HEK293 (cell line): ENCODE results near the gene ZFC3H1.
A peak's percentile ranks its signal among the peaks of the same experiment; 100 is the strongest.
"Not testable (repeated sequence)": the region's sequence is repeated elsewhere in the genome, so short reads cannot be mapped to it uniquely, and the experiment has no call there.

Source experiments
- CTCF ChIA-PET: fragments of 350-600 bp; formaldehyde crosslinking; extraction: SDS; loops from one replicate; lab custom pipeline; 2021; ENCODE audit warnings: antibody characterized with exemption; lab: Yijun Ruan, JAX
- POLR2A ChIA-PET: fragments of 300-600 bp; formaldehyde crosslinking; extraction: SDS; loops from one replicate; lab custom pipeline; 2020; ENCODE audit warnings: antibody characterized with exemption, inconsistent platforms; lab: Yijun Ruan, JAX
- H3K27ac ChIP-seq: fragments of 200-500 bp; sonication (Bioruptor generic); 2 replicates; pipeline ENCODE4 v1.5.1; 2014; ENCODE audit warnings: low read depth, low read length, control low read depth, inconsistent platforms; ENCODE audit errors: extremely low read depth
- H3K36me3 ChIP-seq, 2 experiments: fragments of 200-500 bp in 1 of 2; sonication (Bioruptor generic) in 1 of 2; 1 replicate in 1 of 2; 2 replicates in 1 of 2; pipeline ENCODE4 v1.5.1; 2014 to 2017; ENCODE audit warnings: inconsistent platforms in 2 of 2, low read length in 2 of 2; ENCODE audit not compliant: control insufficient read depth in 2 of 2, insufficient read depth in 1 of 2
- H3K4me1 ChIP-seq: fragments of 200-500 bp; sonication (Bioruptor generic); 2 replicates; pipeline ENCODE4 v1.5.1; 2014; ENCODE audit warnings: mild to moderate bottlenecking, low read length, inconsistent platforms; ENCODE audit not compliant: control insufficient read depth, insufficient read depth
- H3K4me3 ChIP-seq: 2 replicates; pipeline ENCODE4 v1.5.1; 2011; ENCODE audit warnings: low read depth, mild to moderate bottlenecking, control low read depth, low read length, moderate library complexity
- H3K9me3 ChIP-seq: fragments of 200-500 bp; sonication (Bioruptor generic); 2 replicates; pipeline ENCODE4 v1.5.1; 2014; ENCODE audit warnings: low read depth, low read length, inconsistent platforms; ENCODE audit not compliant: control insufficient read depth, insufficient read depth
- GLIS1 ChIP-seq: fragments of 450-650 bp; formaldehyde crosslinking; IDR thresholded peaks from 2 replicates; pipeline ENCODE4 v1.5.1; 2016; ENCODE audit warnings: missing biosample characterization, missing genetic modification characterization
- TRIM28 ChIP-seq: IDR thresholded peaks from 2 replicates; pipeline ENCODE4 v1.6.1; 2011; ENCODE audit warnings: low read length, control low read depth, borderline replicate concordance
- ZBTB44 ChIP-seq: fragments of 450-650 bp; IDR thresholded peaks from 2 replicates; pipeline ENCODE4 v1.5.1; 2018; ENCODE audit warnings: missing biosample characterization, mild to moderate bottlenecking, missing genetic modification characterization
- ZBTB6 ChIP-seq: fragments of 450-650 bp; formaldehyde crosslinking; IDR thresholded peaks from 2 replicates; pipeline ENCODE4 v1.5.1; 2017; ENCODE audit warnings: missing biosample characterization, missing genetic modification characterization
- ZBTB8A ChIP-seq: fragments of 450-650 bp; formaldehyde crosslinking; IDR thresholded peaks from 2 replicates; pipeline ENCODE4 v1.5.1; 2016; ENCODE audit warnings: missing biosample characterization, missing genetic modification characterization
- ZFP41 ChIP-seq: fragments of 450-650 bp; formaldehyde crosslinking; IDR thresholded peaks from 2 replicates; pipeline ENCODE4 v1.5.1; 2016; ENCODE audit warnings: missing biosample characterization, missing genetic modification characterization, borderline replicate concordance
- ZNF148 ChIP-seq: fragments of 450-650 bp; formaldehyde crosslinking; IDR thresholded peaks from 2 replicates; pipeline ENCODE4 v1.5.0; 2017; ENCODE audit warnings: missing biosample characterization, missing genetic modification characterization, borderline replicate concordance
- ZNF169 ChIP-seq: fragments of 450-650 bp; formaldehyde crosslinking; IDR thresholded peaks from 2 replicates; pipeline ENCODE4 v1.5.1; 2016; ENCODE audit warnings: missing biosample characterization, missing genetic modification characterization
- ZNF23 ChIP-seq: fragments of 450-650 bp; formaldehyde crosslinking; IDR thresholded peaks from 2 replicates; pipeline ENCODE4 v1.5.1; 2016; ENCODE audit warnings: missing biosample characterization, missing genetic modification characterization, borderline replicate concordance
- ZNF24 ChIP-seq: fragments of 450-650 bp; formaldehyde crosslinking; IDR thresholded peaks from 2 replicates; pipeline ENCODE4 v1.5.1; 2016; ENCODE audit warnings: missing biosample characterization, missing genetic modification characterization
- ZNF544 ChIP-seq: fragments of 450-650 bp; formaldehyde crosslinking; IDR thresholded peaks from 2 replicates; pipeline ENCODE4 v1.5.0; 2017; ENCODE audit warnings: missing biosample characterization, missing genetic modification characterization
- ZNF561 ChIP-seq: fragments of 450-650 bp; IDR thresholded peaks from 2 replicates; pipeline ENCODE4 v1.5.1; 2018; ENCODE audit warnings: missing biosample characterization, missing genetic modification characterization, borderline replicate concordance
- ZNF596 ChIP-seq: fragments of 450-650 bp; IDR thresholded peaks from 2 replicates; pipeline ENCODE4 v1.5.0; 2018; ENCODE audit warnings: missing biosample characterization, mild to moderate bottlenecking, missing genetic modification characterization, moderate library complexity
- ZNF664 ChIP-seq: fragments of 450-650 bp; formaldehyde crosslinking; IDR thresholded peaks from 2 replicates; pipeline ENCODE4 v1.5.1; 2016; ENCODE audit warnings: missing biosample characterization, missing genetic modification characterization
- TF ChIP-seq, protein P1 (sequence below): fragments of 450-650 bp; formaldehyde crosslinking; IDR thresholded peaks from 2 replicates; pipeline ENCODE4 v1.5.1; 2016; ENCODE audit warnings: missing biosample characterization, missing genetic modification characterization
- TF ChIP-seq, protein P2 (sequence below): fragments of 450-650 bp; formaldehyde crosslinking; IDR thresholded peaks from 2 replicates; pipeline ENCODE4 v1.5.1; 2017; ENCODE audit warnings: missing biosample characterization, mild to moderate bottlenecking, missing genetic modification characterization, moderate library complexity
- TF ChIP-seq, protein P3 (sequence below): fragments of 450-650 bp; formaldehyde crosslinking; IDR thresholded peaks from 2 replicates; pipeline ENCODE4 v1.5.1; 2017; ENCODE audit warnings: missing biosample characterization, missing genetic modification characterization

The ZFC3H1 gene

DNA sequence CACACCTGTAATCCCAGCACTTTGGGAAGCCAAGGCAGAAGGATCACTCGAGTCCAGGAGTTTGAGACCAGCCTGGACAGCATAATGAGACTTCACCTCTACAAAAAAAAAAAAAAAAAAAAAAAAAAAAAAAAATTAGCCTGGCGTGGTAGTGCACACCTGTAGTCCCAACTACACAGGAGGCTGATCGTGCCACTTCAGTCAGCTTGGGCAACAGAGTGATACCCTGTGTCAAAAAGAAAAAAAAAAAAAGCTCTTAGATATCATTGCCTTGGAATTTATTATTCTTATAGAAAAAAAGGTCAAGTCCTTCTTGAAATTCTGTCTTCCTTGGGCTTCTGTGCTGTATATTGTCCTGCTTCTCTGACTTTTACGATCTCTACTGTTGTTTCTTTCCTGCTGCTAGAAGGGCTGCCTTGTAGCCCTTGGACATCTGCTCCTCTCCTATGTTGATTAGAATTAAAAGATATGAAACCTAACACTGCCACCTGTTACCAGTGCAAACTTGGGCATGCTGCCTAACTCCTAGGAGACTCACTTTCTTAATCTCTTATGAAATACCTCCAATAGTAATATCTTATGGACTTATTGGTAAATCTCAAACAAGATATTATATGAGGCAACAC is 28.0 kb upstream of the ZFC3H1 start (continued):
- 0 out of 2 replicates have a peak, but pooled peaks have one; percentile 12 for TF ChIP-seq ZNF596 (tag by site-specific recombination)
- peak; percentile 36; the same call in 1 of the 2 replicates for TF ChIP-seq ZBTB8A (tag by site-specific recombination)
- TF ChIP-seq ZNF23 (tag by site-specific recombination): no peak
- TF ChIP-seq ZNF24: no peak
- TF ChIP-seq, protein P1, sequence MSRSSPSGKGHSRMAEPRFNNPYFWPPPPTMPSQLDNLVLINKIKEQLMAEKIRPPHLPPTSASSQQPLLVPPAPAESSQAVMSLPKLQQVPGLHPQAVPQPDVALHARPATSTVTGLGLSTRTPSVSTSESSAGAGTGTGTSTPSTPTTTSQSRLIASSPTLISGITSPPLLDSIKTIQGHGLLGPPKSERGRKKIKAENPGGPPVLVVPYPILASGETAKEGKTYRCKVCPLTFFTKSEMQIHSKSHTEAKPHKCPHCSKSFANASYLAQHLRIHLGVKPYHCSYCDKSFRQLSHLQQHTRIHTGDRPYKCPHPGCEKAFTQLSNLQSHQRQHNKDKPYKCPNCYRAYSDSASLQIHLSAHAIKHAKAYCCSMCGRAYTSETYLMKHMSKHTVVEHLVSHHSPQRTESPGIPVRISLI (tag by site-specific recombination): peak; percentile 98
- TF ChIP-seq, protein P2, sequence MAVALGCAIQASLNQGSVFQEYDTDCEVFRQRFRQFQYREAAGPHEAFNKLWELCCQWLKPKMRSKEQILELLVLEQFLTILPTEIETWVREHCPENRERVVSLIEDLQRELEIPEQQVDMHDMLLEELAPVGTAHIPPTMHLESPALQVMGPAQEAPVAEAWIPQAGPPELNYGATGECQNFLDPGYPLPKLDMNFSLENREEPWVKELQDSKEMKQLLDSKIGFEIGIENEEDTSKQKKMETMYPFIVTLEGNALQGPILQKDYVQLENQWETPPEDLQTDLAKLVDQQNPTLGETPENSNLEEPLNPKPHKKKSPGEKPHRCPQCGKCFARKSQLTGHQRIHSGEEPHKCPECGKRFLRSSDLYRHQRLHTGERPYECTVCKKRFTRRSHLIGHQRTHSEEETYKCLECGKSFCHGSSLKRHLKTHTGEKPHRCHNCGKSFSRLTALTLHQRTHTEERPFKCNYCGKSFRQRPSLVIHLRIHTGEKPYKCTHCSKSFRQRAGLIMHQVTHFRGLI (tag by site-specific recombination): no peak
- TF ChIP-seq ZBTB44 (tag by site-specific recombination): no peak
- no peak for TF ChIP-seq GLIS1
- TF ChIP-seq, protein P3, sequence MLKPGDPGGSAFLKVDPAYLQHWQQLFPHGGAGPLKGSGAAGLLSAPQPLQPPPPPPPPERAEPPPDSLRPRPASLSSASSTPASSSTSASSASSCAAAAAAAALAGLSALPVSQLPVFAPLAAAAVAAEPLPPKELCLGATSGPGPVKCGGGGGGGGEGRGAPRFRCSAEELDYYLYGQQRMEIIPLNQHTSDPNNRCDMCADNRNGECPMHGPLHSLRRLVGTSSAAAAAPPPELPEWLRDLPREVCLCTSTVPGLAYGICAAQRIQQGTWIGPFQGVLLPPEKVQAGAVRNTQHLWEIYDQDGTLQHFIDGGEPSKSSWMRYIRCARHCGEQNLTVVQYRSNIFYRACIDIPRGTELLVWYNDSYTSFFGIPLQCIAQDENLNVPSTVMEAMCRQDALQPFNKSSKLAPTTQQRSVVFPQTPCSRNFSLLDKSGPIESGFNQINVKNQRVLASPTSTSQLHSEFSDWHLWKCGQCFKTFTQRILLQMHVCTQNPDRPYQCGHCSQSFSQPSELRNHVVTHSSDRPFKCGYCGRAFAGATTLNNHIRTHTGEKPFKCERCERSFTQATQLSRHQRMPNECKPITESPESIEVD: peak; percentile 78
- TF ChIP-seq ZNF169 (tag by site-specific recombination): no peak
- no peak for TF ChIP-seq TRIM28
- TF ChIP-seq ZNF148: no peak
- no peak for TF ChIP-seq ZBTB6 (tag by site-specific recombination)
- no peak for TF ChIP-seq ZNF561 (tag by site-specific recombination)

- Histone ChIP-seq H3K27ac (no peak overlapping the region), H3K9me3 (no peaks in the 10 kb centered on the region), H3K4me1 (0 out of 2 replicates have a peak, but pooled peaks cover 3% of the 10 kb centered on the region), H3K36me3 (peaks cover 2 to 5% of the 10 kb centered on the region in 2 experiments; a peak in 2 of 3 replicates), H3K4me3 (no peak overlapping the region)
- POLR2A ChIA-PET: no interaction called here
- TF ChIP-seq ZNF664 (tag by site-specific recombination) (no peak), ZNF544 (tag by site-specific recombination) (no peak), ZFP41 (tag by site-specific recombination) (no peak)
- CTCF ChIA-PET: no interaction called here
Measured at GRCh38 chr12:71688961-71689570, 25.4 kb upstream of the ZFC3H1 start.

- ChIA-PET CTCF (interaction anchor here (1.1 to 4.1 kb wide), 3 partner anchors 50 to 159 kb away, joined by 3 to 17 read pairs (median 4); no protein-coding TSS in a partner anchor), POLR2A (interaction anchor here (5.1 kb wide), 1 partner anchor 24 kb away, joined by 90 read pairs; the partner anchor contains the start of genes THAP2 and ZFC3H1)
- H3K27ac ChIP-seq, H3K9me3 ChIP-seq, H3K36me3 ChIP-seq, H3K4me1 ChIP-seq: not testable (repeated sequence)
- H3K4me3 ChIP-seq: peak overlapping the region; percentile 97
Measured at GRCh38 chr12:71687172-71687571, 23.5 kb upstream of the ZFC3H1 start.
